AG04449 (cell line): ENCODE data around the gene SFXN1.
"Not testable (repeated sequence)": the region's sequence is repeated elsewhere in the genome, so short reads cannot be mapped to it uniquely, and the experiment has no call there.

Source experiments
- CTCF ChIA-PET: fragments of 350-600 bp; formaldehyde crosslinking; extraction: SDS; loops from one replicate; lab custom pipeline; 2021; ENCODE audit warnings: antibody characterized with exemption; lab: Yijun Ruan, JAX
- POLR2A ChIA-PET: fragments of 400-600, 350-600 bp; formaldehyde crosslinking; extraction: SDS; loops from one replicate; lab custom pipeline; 2020; ENCODE audit warnings: antibody characterized with exemption, inconsistent platforms; lab: Yijun Ruan, JAX
- DNase-seq: peaks from one replicate; pipeline ENCODE4 v3.0.0-alpha.2; 2010; ENCODE audit warnings: low read depth, low spot score
- H3K4me3 ChIP-seq: 2 replicates; pipeline ENCODE4 v1.5.1; 2011; ENCODE audit warnings: low read depth, mild to moderate bottlenecking, control low read depth, low read length
- TF ChIP-seq, protein P1 (sequence below): IDR thresholded peaks from one replicate; pipeline ENCODE4 v1.5.1; 2011; ENCODE audit warnings: mild to moderate bottlenecking, moderate library complexity, low read length, control low read depth, inconsistent platforms; ENCODE audit not compliant: insufficient read depth; ENCODE audit errors: missing control alignments

Gene SFXN1

DNA sequence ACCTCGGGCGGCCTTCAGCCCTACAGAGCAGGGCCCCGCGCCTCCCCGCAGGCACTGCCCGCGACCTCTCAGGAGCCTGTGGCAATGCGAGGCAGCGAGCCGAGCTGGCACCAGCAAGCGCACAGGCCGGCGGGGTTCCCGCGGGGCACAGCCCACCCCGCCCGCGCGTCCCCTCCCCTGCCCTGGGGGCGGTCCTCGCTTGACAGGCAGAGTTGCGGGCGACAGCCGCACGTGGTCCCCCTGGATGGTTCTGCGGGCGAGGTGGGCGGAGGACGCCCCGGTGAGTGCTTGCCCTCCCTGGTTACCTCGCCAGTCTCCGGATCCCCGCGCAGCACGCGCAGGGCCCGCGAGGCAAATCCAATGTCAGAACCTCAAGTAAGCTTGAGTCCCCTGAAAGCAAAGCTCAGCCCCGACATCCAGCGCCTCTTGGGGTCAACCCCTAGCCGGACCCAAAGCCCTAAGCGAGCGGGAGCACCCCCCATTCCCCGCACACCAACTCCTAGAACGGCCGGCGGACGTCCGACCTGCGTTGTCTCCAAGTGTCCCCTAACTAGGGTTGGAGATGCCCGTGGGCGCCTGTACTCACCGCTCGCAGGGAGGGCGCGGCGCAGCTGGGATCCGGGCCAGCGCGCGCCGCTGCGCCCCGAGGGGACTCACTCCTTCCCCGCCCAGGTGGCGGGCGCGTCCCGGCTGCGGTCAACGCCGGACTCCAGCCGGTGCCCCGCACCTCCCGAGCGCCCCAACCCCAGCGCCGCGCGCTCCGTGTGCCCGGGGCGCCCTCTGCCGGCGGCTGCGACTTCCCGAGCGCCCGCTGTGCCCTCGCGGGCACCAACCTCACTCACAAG lies 34.1 kb upstream of the SFXN1 start, which contains the start of gene DRD1:
Gene DRD1, minus strand, starts transcription at position 123 of the 845 bp plus-strand sequence. CDS start 1,083 bp downstream, outside the sequence.
- ChIA-PET POLR2A (no interaction called here), CTCF (interaction anchor here (1.0 to 3.1 kb wide), 6 partner anchors 20 to 503 kb away, joined by 3 to 19 read pairs (median 4); no protein-coding TSS in a partner anchor)
- TF ChIP-seq, protein P1, sequence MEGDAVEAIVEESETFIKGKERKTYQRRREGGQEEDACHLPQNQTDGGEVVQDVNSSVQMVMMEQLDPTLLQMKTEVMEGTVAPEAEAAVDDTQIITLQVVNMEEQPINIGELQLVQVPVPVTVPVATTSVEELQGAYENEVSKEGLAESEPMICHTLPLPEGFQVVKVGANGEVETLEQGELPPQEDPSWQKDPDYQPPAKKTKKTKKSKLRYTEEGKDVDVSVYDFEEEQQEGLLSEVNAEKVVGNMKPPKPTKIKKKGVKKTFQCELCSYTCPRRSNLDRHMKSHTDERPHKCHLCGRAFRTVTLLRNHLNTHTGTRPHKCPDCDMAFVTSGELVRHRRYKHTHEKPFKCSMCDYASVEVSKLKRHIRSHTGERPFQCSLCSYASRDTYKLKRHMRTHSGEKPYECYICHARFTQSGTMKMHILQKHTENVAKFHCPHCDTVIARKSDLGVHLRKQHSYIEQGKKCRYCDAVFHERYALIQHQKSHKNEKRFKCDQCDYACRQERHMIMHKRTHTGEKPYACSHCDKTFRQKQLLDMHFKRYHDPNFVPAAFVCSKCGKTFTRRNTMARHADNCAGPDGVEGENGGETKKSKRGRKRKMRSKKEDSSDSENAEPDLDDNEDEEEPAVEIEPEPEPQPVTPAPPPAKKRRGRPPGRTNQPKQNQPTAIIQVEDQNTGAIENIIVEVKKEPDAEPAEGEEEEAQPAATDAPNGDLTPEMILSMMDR, result peak; percentile 55
- no peak within 1 kb of the TSS for H3K4me3 ChIP-seq
- DNase-seq, result no peak

DNA sequence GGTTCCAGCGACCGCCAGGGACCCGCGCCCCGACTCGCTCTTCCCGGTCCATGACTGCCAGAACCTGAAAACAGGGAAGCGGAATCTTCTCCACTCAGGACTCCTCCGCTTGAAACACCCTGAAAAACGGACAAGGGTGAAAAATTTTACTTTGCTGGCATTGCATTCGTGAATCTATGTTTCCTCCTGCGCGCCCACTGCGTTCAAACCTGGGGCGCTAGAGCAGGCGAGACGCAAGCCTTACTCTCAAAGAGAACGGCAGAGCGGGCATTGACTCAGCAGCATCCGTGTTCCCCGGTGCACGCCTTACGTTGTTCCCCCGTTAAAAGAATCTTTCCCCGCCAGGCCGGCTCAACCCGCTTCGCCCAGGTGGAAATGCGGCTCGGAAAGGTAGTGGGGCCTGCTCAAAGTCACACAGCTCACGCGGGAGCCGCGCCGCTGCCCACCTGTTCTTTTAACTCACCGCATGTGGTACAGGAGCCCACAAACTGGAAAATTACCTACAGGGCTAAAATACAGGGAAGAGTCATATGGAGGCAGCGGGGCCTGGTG lies 33.4 kb upstream of the SFXN1 start:
- no peak overlapping the region for H3K4me3 ChIP-seq
- no peak for DNase-seq
- TF ChIP-seq, protein P1, result no peak
- ChIA-PET POLR2A (no interaction called here), CTCF (interaction anchor here (1.0 to 3.1 kb wide), 3 partner anchors 19 to 504 kb away, joined by 3 to 19 read pairs (median 5); no protein-coding TSS in a partner anchor)

DNA sequence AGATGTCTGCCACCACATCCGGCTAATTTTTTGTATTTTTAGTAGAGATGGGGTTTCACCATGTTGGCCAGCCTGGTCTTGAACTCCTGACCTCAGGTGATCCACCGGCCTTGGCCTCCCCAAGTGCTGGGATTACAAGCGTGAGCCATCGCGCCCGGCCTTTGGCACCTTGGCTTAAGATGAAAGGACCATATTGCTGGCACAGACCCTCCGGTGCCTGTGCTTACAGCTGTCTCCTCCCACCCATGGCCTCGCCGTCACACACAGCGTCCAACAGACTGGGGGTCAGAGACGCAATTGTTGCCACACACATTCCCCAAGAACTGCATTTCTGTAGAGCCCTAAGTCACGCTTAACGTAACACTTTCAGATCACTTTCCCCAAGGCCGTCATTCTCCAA lies 32.0 kb upstream of the SFXN1 start:
- DNase-seq, POLR2A ChIA-PET, H3K4me3 ChIP-seq, CTCF ChIA-PET: not testable (repeated sequence)

DNA sequence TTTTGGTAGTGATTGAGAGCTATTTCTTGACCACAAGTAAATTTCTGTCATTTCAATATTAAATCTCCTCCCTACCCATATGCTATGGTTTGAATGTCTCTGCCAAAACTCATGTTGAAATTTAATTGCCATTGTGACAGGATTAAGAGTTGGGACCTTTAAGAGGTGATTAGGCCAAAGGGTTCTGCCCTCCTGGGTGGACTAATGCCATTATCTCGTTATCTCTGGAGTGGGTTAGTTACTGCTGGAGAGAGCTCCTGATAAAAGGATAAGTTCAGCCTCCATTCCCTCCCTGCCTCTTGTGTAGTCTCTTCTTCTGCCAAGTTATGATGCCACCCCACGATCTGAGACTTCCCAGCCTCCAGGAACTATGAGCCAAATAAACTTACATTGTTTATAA lies 30.8 kb upstream of the SFXN1 start:
- ChIA-PET CTCF (no interaction called here), POLR2A (no interaction called here)
- TF ChIP-seq, protein P1, result no peak

DNA sequence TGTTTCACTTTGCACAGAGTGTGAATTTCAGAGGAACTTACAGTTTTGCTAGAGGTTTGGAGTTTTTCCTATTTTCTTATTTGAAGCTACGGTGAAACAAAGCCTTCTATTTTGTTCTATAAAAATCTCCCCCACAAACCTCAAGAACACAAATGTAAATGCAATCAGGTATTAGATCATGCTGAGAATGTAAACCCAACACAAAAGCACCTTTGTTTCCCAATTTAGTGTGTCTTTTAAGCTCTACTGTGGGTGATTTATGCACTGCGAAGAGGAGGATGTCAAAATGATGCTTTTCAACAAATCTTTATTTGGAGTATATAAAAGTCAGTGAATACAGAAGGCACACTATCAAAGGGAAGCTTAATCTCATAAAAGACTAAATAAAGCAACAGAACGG lies 30.1 kb upstream of the SFXN1 start:
- ChIA-PET CTCF (interaction anchor here (0.7 to 1.6 kb wide), 2 partner anchors 498 to 499 kb away, joined by 3 to 4 read pairs; no protein-coding TSS in a partner anchor), POLR2A (no interaction called here)
- no peak overlapping the region for H3K4me3 ChIP-seq
- DNase-seq, result no peak
- TF ChIP-seq, protein P1, result no peak

More for the DNA sequence above, 30.8 kb upstream of the SFXN1 start:
- no peak overlapping the region for H3K4me3 ChIP-seq
- DNase-seq, result no peak

DNA sequence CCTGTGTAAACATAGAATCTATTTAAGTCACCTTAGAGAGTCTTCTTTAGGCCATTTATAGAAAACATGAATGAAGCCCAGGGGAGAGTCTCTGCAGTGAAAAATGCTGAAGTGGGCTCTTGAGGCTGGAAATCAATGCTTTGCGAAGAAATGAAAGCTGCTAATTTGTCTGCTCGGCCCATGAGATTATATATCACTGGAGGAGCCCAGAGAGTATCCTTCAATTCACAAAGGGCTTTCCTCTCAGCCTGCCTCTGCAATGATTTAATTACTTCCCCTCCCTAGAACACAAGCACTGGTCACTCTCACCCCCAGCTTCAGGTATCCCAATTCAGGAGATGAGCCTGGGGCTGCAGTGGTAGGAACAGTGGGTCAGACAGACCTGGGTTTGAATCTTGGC lies 26.2 kb upstream of the SFXN1 start:
- H3K4me3 ChIP-seq, result no peak overlapping the region
- TF ChIP-seq, protein P1, result no peak
- ChIA-PET POLR2A (no interaction called here), CTCF (interaction anchor here (1.5 kb wide), 1 partner anchor 12 kb away, joined by 7 read pairs; no protein-coding TSS in a partner anchor)
- no peak for DNase-seq

GRCh38 chr5:175454338-175454737 lies 24.0 kb upstream of the SFXN1 start:
- CTCF ChIA-PET, result not testable (repeated sequence)

More at GRCh38 chr5:175454338-175454737, 24.0 kb upstream of the SFXN1 start:
- H3K4me3 ChIP-seq, POLR2A ChIA-PET, DNase-seq: not testable (repeated sequence)
